Glomerular endothelial cell (primary cell): ENCODE results near the gene DSG4. TPM values are rescaled to one million over a fixed set of nuclear protein-coding genes. Genes with fewer than 3 reads are reported as not detected.

ENCODE experiments used
- DNase-seq: peaks from one replicate; pipeline ENCODE4 v3.0.0-alpha.2; 2011; ENCODE audit warnings: low read depth, low spot score; ENCODE audit errors: extremely low read depth
- total RNA-seq: library from RNA; depleted of rRNA; stranded (reverse); fragments of >200 nt; gene quantifications from 2 replicates; pipeline ENCODE4 v1.2.3, GENCODE V29; 2015

DSG4 gene
- total RNA-seq, 1 donor from 2014 or later: not detected

- no peak for DNase-seq
Observed at GRCh38 chr18:31403409-31403808, 26.8 kb downstream of the DSG4 start.

GRCh38 chr18:31407649-31408048, 31.1 kb downstream of the DSG4 start:
- no peak for DNase-seq

- no peak for DNase-seq
Observed at GRCh38 chr18:31409276-31409675, 32.7 kb downstream of the DSG4 start.

- no peak for DNase-seq
Observed at GRCh38 chr18:31410716-31411483, 34.3 kb downstream of the DSG4 start.

GRCh38 chr18:31413137-31413536, 36.6 kb downstream of the DSG4 start:
- DNase-seq: no peak

- DNase-seq: no peak
Observed at GRCh38 chr18:31417850-31418249, 41.3 kb downstream of the DSG4 start.

GRCh38 chr18:31419457-31419932, 42.9 kb downstream of the DSG4 start:
- no peak for DNase-seq

- DNase-seq: no peak
Observed at GRCh38 chr18:31420032-31420431, 43.5 kb downstream of the DSG4 start.

GRCh38 chr18:31420524-31420923, 43.9 kb downstream of the DSG4 start:
- no peak for DNase-seq

- no peak for DNase-seq
Observed at GRCh38 chr18:31424383-31424988, 47.9 kb downstream of the DSG4 start.

GRCh38 chr18:31426021-31426420, 49.4 kb downstream of the DSG4 start:
- DNase-seq: no peak

GRCh38 chr18:31426871-31427406, 50.4 kb downstream of the DSG4 start:
- no peak for DNase-seq

- no peak for DNase-seq
Observed at GRCh38 chr18:31428211-31428610, 51.6 kb downstream of the DSG4 start.

- no peak for DNase-seq
Observed at GRCh38 chr18:31429623-31430022, 53.0 kb downstream of the DSG4 start.

- DNase-seq: no peak
Observed at GRCh38 chr18:31430072-31430471, 53.5 kb downstream of the DSG4 start.

- no peak for DNase-seq
Observed at GRCh38 chr18:31430554-31430953, 54.0 kb downstream of the DSG4 start.

- DNase-seq: no peak
Observed at GRCh38 chr18:31432316-31432715, 55.7 kb downstream of the DSG4 start.

- DNase-seq: no peak
Observed at GRCh38 chr18:31436825-31437224, 60.2 kb downstream of the DSG4 start.

- DNase-seq: no peak
Observed at GRCh38 chr18:31438402-31438801, 61.8 kb downstream of the DSG4 start.

- DNase-seq: no peak
Observed at GRCh38 chr18:31439807-31440325, 63.3 kb downstream of the DSG4 start.

- no peak for DNase-seq
Observed at GRCh38 chr18:31440787-31441186, 64.2 kb downstream of the DSG4 start.

- no peak for DNase-seq
Observed at GRCh38 chr18:31441493-31441892, 64.9 kb downstream of the DSG4 start.
